Motor neuron (in vitro differentiated cells): Measurements from ENCODE around the gene COA3. TPM values are rescaled to one million over a fixed set of nuclear protein-coding genes. Genes with fewer than 3 reads are reported as not detected.

Source experiments
- ATAC-seq, 8 experiments: fragments of 200-7000 bp; cut with Tn5 transposase; replicated peaks in 6 of 8; 2 replicates each; pipeline ENCODE4 v1.8.0; 2021; ENCODE audit warnings: mild to moderate bottlenecking in 8 of 8, moderate library complexity in 8 of 8
- H3K27ac ChIP-seq, 2 donors: fragments of 250-450 bp; sonication (Bioruptor Pico); 2 replicates each; pipeline ENCODE4 v1.9.0; 2021; ENCODE audit warnings: antibody characterized with exemption in 2 of 2, mild to moderate bottlenecking in 2 of 2, moderate library complexity in 1 of 2
- H3K4me1 ChIP-seq, 2 donors: fragments of 250-450 bp; sonication (Bioruptor Pico); replicated peaks in 1 of 2; 2 replicates each; pipeline ENCODE4 v1.6.1; 2021; ENCODE audit warnings: antibody characterized with exemption in 2 of 2, mild to moderate bottlenecking in 2 of 2, moderate library complexity in 1 of 2
- H3K4me3 ChIP-seq, 5 donors: fragments of 250-450 bp; sonication (Bioruptor Pico); 2 replicates each; pipeline ENCODE4 v1.9.0; 2021; ENCODE audit warnings: antibody characterized with exemption in 5 of 5, mild to moderate bottlenecking in 5 of 5, moderate library complexity in 4 of 5
- WGBS, 10 experiments: fragments of 450-650 bp; shearing (Covaris generic); methylation state at CpG; one replicate each; pipeline ENCODE4 v1.0.0; 2022; 5-methylcytosine and 5-hydroxymethylcytosine counted together
- in situ Hi-C, 9 experiments: fragments of 400-800 bp; cut with MboI; loops; one replicate each; pipeline ENCODE4 v1.15.0; 2021; ENCODE audit warnings: low sequenced_read_pairs in 9 of 9, low pct_unique_long_range_greater_than_20kb in 2 of 9; ENCODE audit not compliant: unreplicated experiment in 9 of 9
- total RNA-seq, 8 experiments: library from RNA; unstranded; fragments of 300-600 nt; gene quantifications; 2 replicates each; pipeline versions ENCODE4 v1.2.3 to v1.2.4, GENCODE V29; 2022

COA3 gene
- total RNA-seq, 8 experiments from 2014 or later: 58.7 to 114 (median 72.5) TPM

DNA sequence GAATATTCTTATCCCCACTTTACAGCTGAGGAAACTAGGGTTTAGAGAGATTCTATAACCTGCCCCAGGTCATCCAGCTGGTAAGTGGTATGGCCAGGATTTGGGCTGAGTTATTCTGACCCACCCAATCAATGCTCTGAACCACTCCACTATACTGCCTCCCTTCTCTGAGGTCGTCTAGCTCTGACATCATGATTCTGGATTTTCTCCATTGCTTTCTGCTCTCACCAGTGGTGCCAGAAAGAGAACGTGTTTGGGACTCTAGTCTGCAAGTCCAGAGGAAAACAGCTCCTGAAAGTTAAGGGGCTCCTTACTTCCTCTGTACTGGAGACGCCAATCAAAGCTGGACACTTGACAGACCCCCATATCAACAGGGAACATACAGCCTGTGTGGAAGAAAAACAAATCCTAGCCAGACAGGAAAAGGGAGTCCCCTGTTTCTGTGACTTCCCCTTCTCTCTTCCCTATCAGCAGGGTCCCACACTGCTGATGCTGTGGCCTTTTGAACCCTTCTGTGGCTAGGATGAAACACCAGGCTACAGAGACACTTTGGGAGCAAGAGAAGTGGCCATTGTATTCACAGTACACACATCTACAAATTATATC is 47.7 kb downstream of the COA3 start:
- in situ Hi-C loops: no loop called here
- no peak for ATAC-seq
- H3K4me1 ChIP-seq: peaks cover 0 to 17% of the 10 kb centered on the region in 2 donors
- H3K27ac ChIP-seq: no peak overlapping the region
- 7 to 67% (median 37%) methylated on average over 1 to 3 of the region's 3 CpGs; no CpG with 5 or more reads in 4 of the 10 experiments for WGBS, 10 experiments
- H3K4me3 ChIP-seq: no peak overlapping the region

DNA sequence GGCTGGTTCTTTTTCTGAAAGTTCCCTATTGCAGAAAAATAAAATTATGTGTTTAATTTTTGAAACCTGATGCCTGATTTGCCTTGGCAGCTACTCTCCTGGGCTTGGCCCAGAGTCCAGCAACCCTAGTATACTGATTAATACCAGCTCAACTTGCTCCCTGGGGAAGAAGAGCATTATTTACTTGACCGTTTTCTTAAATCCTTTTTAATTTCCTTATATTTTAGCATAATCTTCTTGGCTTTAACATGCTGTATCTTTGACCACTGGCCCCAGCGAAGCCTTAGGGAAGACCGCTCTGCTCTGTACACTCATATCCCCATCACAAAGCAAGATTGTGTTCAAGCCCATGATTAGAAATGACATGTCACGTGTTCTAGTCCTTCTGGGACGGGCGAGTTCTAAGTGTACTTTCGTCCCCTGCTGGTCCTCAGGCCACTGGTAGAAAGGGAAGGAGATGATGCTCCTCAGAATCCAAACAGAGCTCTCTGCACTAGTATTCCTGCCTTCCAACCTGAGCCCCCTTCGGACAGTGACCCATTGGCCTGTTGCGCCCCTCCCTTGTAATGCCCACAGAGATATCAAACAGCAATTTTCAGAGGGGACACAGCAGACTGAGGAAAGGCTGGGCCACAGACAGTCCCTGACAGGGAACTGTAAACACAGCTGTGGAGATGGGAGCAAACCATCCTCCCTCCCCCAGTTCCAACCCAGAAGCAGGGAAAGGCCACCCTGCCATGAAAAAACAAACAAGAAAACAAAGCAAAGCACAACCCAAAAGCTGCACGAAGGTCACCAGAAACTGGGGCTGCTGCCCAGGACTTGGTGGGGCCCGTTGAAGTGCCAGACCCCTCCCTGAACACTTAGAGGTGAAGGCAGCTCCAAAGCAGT is 49.4 kb downstream of the COA3 start:
- Histone ChIP-seq H3K4me3 (no peak overlapping the region), H3K27ac (no peak overlapping the region), H3K4me1 (peaks cover 0 to 17% of the 10 kb centered on the region in 2 donors)
- in situ Hi-C loops: no loop called here
- 10 to 91% (median 81%) methylated on average over 2 to 9 of the region's 11 CpGs; no CpG with 5 or more reads in 1 of the 10 experiments for WGBS, 10 experiments
- no peak for ATAC-seq

DNA sequence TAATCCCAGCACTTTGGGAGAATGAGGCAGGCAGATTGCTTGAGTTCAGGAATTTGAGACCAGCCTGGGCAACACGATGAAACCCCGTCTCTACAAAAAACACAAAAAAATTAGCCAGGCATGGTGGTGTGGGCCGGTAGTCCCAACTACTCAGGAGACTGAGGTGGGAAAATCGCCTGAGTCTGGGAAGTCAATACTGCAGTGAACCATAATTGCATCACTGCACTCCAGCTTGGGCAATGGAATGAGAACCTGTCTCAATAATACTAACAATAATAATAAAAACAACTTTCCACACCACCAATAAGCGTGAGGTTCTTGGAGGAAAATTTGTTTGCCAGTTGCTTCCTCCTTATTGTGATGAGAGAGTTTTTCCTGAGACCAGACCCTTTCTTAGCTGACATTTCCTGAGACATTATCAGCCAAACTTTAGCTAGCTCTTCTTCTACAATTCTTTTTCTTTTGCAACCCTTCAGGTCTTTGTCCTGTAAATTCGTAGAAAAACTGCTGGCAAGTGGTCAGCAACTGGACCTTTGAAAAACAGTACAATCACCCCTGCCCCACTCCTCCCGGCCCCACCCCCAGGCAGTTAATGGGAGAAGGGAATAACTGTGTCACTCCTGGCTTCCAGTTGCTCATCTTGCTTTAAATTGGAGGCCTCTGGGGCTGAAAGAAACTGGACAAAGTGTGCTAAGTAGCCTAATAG is 50.1 kb downstream of the COA3 start:
- Histone ChIP-seq H3K4me3 (no peak overlapping the region), H3K27ac (no peak overlapping the region), H3K4me1 (peaks cover 6 to 23% of the 10 kb centered on the region in 2 donors)
- WGBS, 10 experiments: 17 to 60% (median 30%) methylated on average over 2 to 6 of the region's 7 CpGs; no CpG with 5 or more reads in 1 of the 10 experiments
- no peak for ATAC-seq
- in situ Hi-C loops: no loop called here

Other genes starting within 250 kb of the COA3 start
- 1 to 10 TPM; 1.7 to 6.3 (median 5.4) TPM for gene HSD17B1, start 245.8 kb downstream of the COA3 start, total RNA-seq
- 10 to 100 TPM; 20.8 to 82.7 (median 30.8) TPM for gene COASY, start 236.6 kb downstream of the COA3 start, total RNA-seq
- gene MLX, start 231.6 kb downstream of the COA3 start, total RNA-seq: 10 to 100 TPM; 17.3 to 48.0 (median 25.6) TPM
- 10 to 100 TPM in 7 of 8 experiments, 1 to 10 TPM in 1; 1.5 to 24.7 (median 12.1) TPM for gene PSMC3IP, start 221.0 kb downstream of the COA3 start, total RNA-seq
- 10 to 100 TPM; 27.1 to 40.2 (median 32.8) TPM for gene RETREG3, start 189.3 kb downstream of the COA3 start, total RNA-seq
- gene TUBG1, start 189.0 kb downstream of the COA3 start, total RNA-seq: 10 to 100 TPM; 24.7 to 67.7 (median 39.3) TPM
- gene TUBG2, start 139.4 kb downstream of the COA3 start, total RNA-seq: 10 to 100 TPM in 7 of 8 experiments, 1 to 10 TPM in 1; 7.1 to 26.7 (median 16.0) TPM
- 10 to 100 TPM; 10.1 to 24.2 (median 20.6) TPM for gene PLEKHH3, start 121.7 kb downstream of the COA3 start, total RNA-seq
- 1 to 10 TPM in 5 of 8 experiments, under 1 TPM in 3; 0.41 to 6.4 (median 1.6) TPM for gene CCR10, start 116.9 kb downstream of the COA3 start, total RNA-seq
- 10 to 100 TPM in 5 of 8 experiments, 1 to 10 TPM in 3; 2.4 to 33.9 (median 14.1) TPM for gene CNTNAP1, start 116.2 kb downstream of the COA3 start, total RNA-seq
- gene EZH1, start 53.7 kb downstream of the COA3 start, total RNA-seq: 10 to 100 TPM; 13.8 to 44.5 (median 27.8) TPM
- gene RAMP2, start 37.5 kb downstream of the COA3 start, total RNA-seq: 10 to 100 TPM in 1 of 8 experiments, 1 to 10 TPM in 6, under 1 TPM in 1; 0.90 to 34.2 (median 4.1) TPM
- gene VPS25, start 25.3 kb downstream of the COA3 start, total RNA-seq: 100 to 1,000 TPM in 1 of 8 experiments, 10 to 100 TPM in 7; 57.1 to 110 (median 88.0) TPM
- 1 to 10 TPM in 1 of 8 experiments, under 1 TPM in 7; 0.11 to 1.2 (median 0.57) TPM for gene WNK4, start 18.1 kb downstream of the COA3 start, total RNA-seq
- gene CNTD1, start 157 bp upstream of the COA3 start, total RNA-seq: 1 to 10 TPM in 2 of 8 experiments, under 1 TPM in 6; 0.58 to 3.8 (median 0.81) TPM
- 100 to 1,000 TPM in 2 of 8 experiments, 10 to 100 TPM in 6; 34.6 to 113 (median 55.9) TPM for gene BECN1, start 25.6 kb upstream of the COA3 start, total RNA-seq
- gene PSME3, start 34.7 kb upstream of the COA3 start, total RNA-seq: 100 to 1,000 TPM in 3 of 8 experiments, 10 to 100 TPM in 5; 31.7 to 169 (median 69.6) TPM
- 1 to 10 TPM; 1.3 to 2.6 (median 2.1) TPM for gene AOC2, start 45.9 kb upstream of the COA3 start, total RNA-seq
- gene AOC3, start 52.5 kb upstream of the COA3 start, total RNA-seq: 1 to 10 TPM in 4 of 8 experiments, under 1 TPM in 4; 0.41 to 3.7 (median 0.81) TPM
- under 1 TPM in 5 of 8 experiments, not detected in 3; 0.21 to 0.70 (median 0.47) TPM for gene G6PC1, start 102.1 kb upstream of the COA3 start, total RNA-seq
- 10 to 100 TPM; 47.2 to 77.9 (median 59.3) TPM for gene AARSD1, start 165.8 kb upstream of the COA3 start, total RNA-seq
- 1 to 10 TPM in 7 of 8 experiments, under 1 TPM in 1; 0.76 to 3.6 (median 2.0) TPM for gene PTGES3L, start 181.4 kb upstream of the COA3 start, total RNA-seq
- 10 to 100 TPM; 11.8 to 14.8 (median 13.5) TPM for gene RUNDC1, start 181.9 kb upstream of the COA3 start, total RNA-seq
- gene RPL27, start 199.7 kb upstream of the COA3 start, total RNA-seq: 1,000 to 10,000 TPM; 1,328 to 3,262 (median 2,235) TPM
- 10 to 100 TPM in 4 of 8 experiments, 1 to 10 TPM in 1, under 1 TPM in 2, not detected in 1; 0.76 to 57.9 (median 10.7) TPM for gene IFI35, start 208.1 kb upstream of the COA3 start, total RNA-seq
- gene VAT1, start 223.7 kb upstream of the COA3 start, total RNA-seq: 100 to 1,000 TPM in 7 of 8 experiments, 10 to 100 TPM in 1; 42.9 to 426 (median 125) TPM
- gene RND2, start 226.5 kb upstream of the COA3 start, total RNA-seq: 10 to 100 TPM in 5 of 8 experiments, 1 to 10 TPM in 2, under 1 TPM in 1; 0.66 to 27.3 (median 19.9) TPM